Large intestine (tissue), 3 donors: Measurements from ENCODE around the gene AKAP13. TPM values are rescaled to one million over a fixed set of nuclear protein-coding genes. Genes with fewer than 3 reads are reported as not detected.

Experiments
- DNase-seq, 2 donors: peaks; one replicate each; pipeline versions ENCODE4 v3.0.0 to v3.0.0-alpha.2; 2013
- H3K27ac ChIP-seq: one replicate; pipeline ENCODE4 v1.5.1; 2013; ENCODE audit warnings: low read length
- H3K27me3 ChIP-seq: 2 replicates; pipeline ENCODE4 v1.6.1; 2013; ENCODE audit warnings: low read length; ENCODE audit not compliant: control insufficient read depth, insufficient read depth
- H3K36me3 ChIP-seq: 2 replicates; pipeline ENCODE4 v1.6.1; 2013; ENCODE audit warnings: low read length; ENCODE audit not compliant: control insufficient read depth, insufficient read depth
- H3K4me1 ChIP-seq: one replicate; pipeline ENCODE4 v1.6.1; 2013; ENCODE audit warnings: low read length; ENCODE audit not compliant: control insufficient read depth, insufficient read depth
- H3K4me3 ChIP-seq: one replicate; pipeline ENCODE4 v1.5.1; 2013; ENCODE audit warnings: low read length
- H3K9me3 ChIP-seq: one replicate; pipeline ENCODE4 v1.6.1; 2013; ENCODE audit warnings: mild to moderate bottlenecking, low read depth, low read length, moderate library complexity; ENCODE audit not compliant: control insufficient read depth
- WGBS: methylation state at CpG from one replicate; pipeline ENCODE4 v1.1.5; 2013; ENCODE audit warnings: low lambda C conversion rate; ENCODE audit not compliant: insufficient coverage; 5-methylcytosine and 5-hydroxymethylcytosine counted together
- polyA plus RNA-seq: library from polyadenylated mRNA; unstranded; fragments of 120-200 nt; gene quantifications from one replicate; pipeline ENCODE4 v1.2.1, GENCODE V29; 2013

AKAP13 gene
- polyA plus RNA-seq, 1 donor, result 68.9 TPM

DNA sequence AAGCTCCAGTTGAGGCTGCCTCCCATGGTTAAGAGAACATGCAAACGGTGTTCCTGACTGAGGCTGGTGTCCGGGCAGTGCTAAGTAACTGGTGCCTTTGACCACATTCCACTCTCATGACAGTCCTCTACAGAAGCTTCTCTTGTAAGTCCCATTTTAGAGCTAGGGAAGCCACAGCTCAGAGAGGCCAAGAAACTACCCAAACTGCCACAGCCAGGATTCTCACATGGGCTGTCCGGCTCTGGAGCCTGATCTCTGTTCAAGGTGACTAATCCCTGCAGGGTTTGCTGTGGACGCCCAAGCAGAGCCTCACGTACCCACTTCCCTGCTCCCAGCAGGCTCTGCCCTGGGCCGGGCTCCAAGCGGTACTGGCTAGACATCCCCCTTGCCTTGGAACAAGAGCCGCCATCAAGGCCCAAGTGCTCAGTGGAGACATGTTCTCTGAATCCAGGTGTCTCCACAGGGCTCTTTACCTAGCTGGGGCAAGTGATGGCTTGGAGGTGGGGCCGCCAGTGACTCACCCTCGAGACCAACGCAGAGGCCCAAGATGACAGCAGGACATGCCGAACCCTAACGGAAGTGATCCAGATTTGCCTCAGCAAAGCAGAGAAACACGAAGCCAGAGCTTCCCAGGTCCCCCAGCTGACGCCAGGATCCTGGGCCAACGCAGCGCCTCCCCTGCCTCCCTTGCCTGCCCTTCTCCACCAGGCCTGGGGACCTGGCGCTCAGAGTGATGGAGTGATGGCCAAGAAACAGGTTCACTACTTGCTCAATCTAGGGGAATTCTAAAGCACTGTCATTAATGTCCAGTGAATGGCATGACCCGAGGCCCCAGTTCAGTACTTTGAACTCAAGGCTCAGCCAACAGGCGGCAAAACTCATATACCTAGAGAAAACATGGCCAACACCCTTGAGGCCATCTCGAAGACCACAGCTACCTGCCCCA is 390.0 kb downstream of the AKAP13 start:
- no CpG with 5 or more reads among the region's 21 CpGs for WGBS
- Histone ChIP-seq H3K4me3 (no peak overlapping the region), H3K4me1 (peaks cover 3% of the 10 kb centered on the region), H3K36me3 (peaks cover 17% of the 10 kb centered on the region), H3K27me3 (no peaks in the 10 kb centered on the region), H3K27ac (no peak overlapping the region), H3K9me3 (peaks cover 16% of the 10 kb centered on the region)
- no peak for DNase-seq

DNA sequence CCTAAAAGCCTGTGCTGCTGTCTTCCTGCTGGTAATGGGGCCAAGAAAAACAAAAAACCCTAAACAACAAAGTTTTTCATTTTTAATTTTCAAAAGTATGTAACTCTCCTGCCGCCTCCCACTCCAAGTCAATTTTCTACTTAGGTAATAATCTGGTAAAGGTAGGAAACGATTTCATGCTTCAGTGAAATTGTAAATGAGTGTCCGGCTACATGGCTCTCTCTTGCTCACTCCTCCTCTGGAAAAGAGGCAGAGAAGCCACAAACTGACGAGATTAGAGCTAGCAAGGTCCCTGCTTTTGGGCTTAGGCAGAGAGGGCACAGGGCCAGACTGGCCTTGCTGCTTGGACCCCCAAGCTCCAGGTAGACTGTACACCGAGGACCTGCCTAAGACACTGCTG is 390.9 kb downstream of the AKAP13 start:
- no peak overlapping the region for H3K27ac ChIP-seq
- no peaks in the 10 kb centered on the region for H3K4me1 ChIP-seq
- peaks cover 17% of the 10 kb centered on the region for H3K36me3 ChIP-seq
- 88% methylated on average over 1 of the region's 5 CpGs for WGBS
- no peaks in the 10 kb centered on the region for H3K27me3 ChIP-seq
- DNase-seq, result no peak
- peaks cover 16% of the 10 kb centered on the region for H3K9me3 ChIP-seq
- H3K4me3 ChIP-seq, result no peak overlapping the region

DNA sequence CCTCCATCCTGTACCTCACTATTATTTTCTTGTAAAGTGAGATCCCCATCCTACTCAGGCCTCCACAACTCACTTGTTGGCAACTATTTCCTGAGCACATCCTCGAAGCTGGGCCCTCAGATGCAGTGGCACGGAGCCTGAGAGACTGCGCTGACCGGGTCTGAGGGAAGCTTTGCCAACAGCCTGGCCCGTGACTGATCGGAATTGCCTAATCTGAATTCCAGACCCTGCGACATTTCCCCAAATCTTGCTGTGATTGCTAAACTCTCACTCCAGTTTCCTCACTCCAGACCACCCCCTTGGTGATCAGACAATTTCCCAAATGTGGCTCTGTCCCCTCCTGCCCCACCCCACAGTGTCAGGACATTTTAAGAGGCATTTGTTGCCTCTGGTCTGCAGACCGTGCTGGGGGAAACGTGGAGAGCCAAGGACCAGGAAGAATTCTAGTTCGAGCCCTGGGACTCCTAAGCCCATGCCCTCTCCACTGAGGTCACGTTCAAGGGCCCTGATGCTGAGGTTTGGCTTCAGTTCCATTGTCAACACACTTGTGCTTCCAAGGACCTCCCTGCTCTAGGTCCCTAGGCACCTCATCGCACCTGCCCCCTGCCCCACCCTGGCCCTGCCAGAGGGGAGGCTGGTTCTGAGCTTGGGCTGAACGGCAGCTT is 391.5 kb downstream of the AKAP13 start:
- Histone ChIP-seq H3K36me3 (peaks cover 17% of the 10 kb centered on the region), H3K4me1 (no peaks in the 10 kb centered on the region), H3K27me3 (no peaks in the 10 kb centered on the region), H3K27ac (no peak overlapping the region), H3K9me3 (peaks cover 16% of the 10 kb centered on the region), H3K4me3 (no peak overlapping the region)
- WGBS, result no CpG with 5 or more reads among the region's 13 CpGs
- DNase-seq, result no peak

DNA sequence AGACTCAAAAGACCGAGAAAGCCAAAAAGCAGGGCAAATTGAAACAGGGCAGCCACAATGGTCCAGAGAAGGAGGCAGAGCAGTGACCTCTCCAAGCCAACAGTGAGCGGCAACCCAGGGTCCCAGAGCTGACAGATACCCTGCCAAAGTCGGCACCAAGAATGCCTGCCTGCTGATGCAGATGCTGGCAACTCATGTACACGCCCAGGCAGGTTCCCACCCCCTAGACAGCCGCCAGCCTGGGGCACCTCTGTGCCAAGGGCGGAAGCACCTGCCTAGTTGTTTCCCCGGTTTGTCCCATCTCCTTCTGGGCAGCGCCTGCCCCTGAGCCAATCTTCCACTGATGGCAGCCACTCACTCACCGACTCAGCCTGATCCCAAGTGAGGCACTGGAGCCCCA is 392.3 kb downstream of the AKAP13 start:
- Histone ChIP-seq H3K9me3 (peaks cover 16% of the 10 kb centered on the region), H3K36me3 (peaks cover 15% of the 10 kb centered on the region), H3K4me1 (no peaks in the 10 kb centered on the region), H3K27me3 (no peaks in the 10 kb centered on the region), H3K4me3 (no peak overlapping the region), H3K27ac (no peak overlapping the region)
- no CpG with 5 or more reads among the region's 9 CpGs for WGBS
- no peak for DNase-seq

DNA sequence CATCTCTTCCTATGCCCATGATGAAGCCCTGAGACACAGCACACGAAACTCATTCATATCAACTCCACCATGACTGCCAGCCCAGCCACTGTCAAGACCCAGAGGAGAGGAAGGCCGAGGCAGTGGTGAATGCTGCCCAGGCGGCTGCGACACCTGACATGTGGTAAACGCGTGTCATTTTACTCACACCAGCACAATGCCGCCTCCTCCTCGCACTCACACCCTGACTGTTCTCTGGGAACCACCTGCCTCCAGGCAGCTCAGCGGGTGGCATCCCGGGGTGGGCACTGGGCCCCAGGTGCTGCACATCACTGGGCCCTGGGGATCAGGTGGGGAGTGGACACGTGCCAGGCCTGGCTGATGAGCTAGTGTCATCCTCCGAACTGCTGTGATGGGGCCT is 392.8 kb downstream of the AKAP13 start:
- WGBS, result no CpG with 5 or more reads among the region's 12 CpGs

DNA sequence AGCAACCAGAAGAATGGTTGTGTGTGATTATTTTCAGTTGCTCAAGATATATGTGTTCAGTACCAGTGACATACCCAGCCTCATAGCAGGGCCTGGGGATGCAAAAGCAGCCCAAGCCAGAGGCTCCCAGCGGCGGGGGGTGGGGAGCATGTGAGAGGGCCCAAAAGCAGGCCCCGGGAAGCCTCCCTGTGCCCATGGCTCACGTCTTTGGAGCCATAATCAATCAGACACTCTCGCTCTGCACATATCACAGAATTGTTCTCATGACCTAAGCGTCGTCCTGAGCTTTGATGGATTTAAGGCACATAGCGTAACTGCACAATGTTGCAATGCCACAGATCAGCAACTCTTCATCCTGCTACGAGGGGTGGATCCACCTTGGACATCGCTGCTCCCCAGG is 393.6 kb downstream of the AKAP13 start:
- Histone ChIP-seq H3K36me3 (peaks cover 5% of the 10 kb centered on the region), H3K27ac (no peak overlapping the region), H3K4me1 (no peaks in the 10 kb centered on the region), H3K4me3 (no peak overlapping the region), H3K27me3 (no peaks in the 10 kb centered on the region), H3K9me3 (peaks cover 7% of the 10 kb centered on the region)
- WGBS, result no CpG with 5 or more reads among the region's 10 CpGs
- DNase-seq, result no peak

More for the DNA sequence above, 392.8 kb downstream of the AKAP13 start:
- H3K36me3 ChIP-seq, result peaks cover 10% of the 10 kb centered on the region
- no peaks in the 10 kb centered on the region for H3K4me1 ChIP-seq
- no peak overlapping the region for H3K4me3 ChIP-seq
- no peak overlapping the region for H3K27ac ChIP-seq
- DNase-seq, result no peak
- H3K9me3 ChIP-seq, result peaks cover 14% of the 10 kb centered on the region
- H3K27me3 ChIP-seq, result no peaks in the 10 kb centered on the region

DNA sequence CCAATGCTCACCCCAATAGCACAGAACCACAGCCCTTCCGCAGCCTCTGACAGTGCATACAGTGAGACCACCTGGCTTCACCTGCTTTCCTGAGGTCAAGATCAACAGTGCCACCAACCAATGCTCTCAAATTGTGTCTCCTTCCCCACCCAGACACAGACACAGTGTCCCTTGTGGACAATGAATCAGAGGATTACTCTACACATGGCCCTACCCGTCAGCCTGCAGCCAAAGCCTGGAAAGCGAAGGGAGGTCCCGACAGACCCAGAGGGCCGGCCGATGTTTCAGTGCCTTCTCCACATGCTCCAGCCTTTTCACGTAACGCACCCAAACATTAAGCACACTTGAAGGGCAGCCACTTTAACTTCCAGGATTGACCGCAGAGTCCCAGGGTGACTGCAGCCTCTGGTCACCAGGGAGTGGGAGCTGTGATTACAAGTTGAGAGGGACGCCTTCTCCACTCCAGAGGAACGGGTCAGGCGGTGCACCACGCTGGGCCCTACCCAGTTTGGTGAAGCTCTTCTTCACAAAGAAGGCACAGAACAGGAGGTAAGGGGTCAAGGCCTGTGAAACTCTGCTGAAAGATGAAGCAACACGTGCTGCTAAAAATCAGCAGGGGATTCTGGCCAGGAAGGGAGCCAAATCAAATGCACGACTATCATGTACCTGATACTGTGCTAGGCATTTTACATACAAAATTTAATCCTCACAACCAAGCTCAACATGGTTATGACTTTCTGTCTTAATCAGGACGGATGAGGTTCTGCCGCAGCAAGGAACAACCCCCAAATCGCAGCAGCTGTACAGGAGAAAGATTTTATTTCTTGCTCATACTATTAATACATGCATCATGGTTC is 397.1 kb downstream of the AKAP13 start:
- no peak overlapping the region for H3K4me3 ChIP-seq
- no peaks in the 10 kb centered on the region for H3K9me3 ChIP-seq
- no peaks in the 10 kb centered on the region for H3K36me3 ChIP-seq
- H3K27ac ChIP-seq, result no peak overlapping the region
- H3K27me3 ChIP-seq, result no peaks in the 10 kb centered on the region
- no peak for DNase-seq
- WGBS, result 100% methylated on average over 1 of the region's 18 CpGs
- no peaks in the 10 kb centered on the region for H3K4me1 ChIP-seq

DNA sequence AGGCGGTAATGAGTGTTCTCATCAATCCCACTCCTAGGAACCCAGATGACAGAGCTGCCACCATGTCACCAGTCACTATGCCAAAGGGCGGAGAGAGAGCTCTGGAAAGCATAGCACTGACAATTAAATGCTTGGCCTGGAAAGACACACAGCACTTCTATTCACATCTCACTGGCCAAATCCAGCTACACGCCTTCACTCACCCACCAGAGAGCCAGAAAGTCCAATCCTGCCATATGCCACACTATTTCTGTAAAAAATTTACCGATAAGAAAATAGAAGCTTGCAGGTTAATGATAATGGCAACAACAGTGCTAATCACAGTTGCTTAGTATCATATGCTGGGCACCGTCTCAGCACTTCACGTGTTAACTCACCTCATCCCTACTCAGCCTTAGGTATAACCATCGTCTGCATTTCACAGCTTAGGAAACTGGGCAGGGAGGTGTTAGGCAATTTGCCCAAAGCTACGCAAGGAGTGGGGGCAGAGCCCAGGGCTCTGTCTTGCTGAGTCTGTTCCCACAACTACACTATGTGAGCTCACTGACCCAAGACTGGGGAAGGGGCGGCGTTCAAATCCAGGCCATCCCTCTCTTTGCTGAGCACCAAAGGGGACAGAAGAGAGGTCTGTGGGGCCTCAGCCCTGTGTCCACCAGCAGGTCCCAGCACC is 397.8 kb downstream of the AKAP13 start:
- Histone ChIP-seq H3K27ac (no peak overlapping the region), H3K4me3 (no peak overlapping the region)
- no CpG with 5 or more reads among the region's 10 CpGs for WGBS

DNA sequence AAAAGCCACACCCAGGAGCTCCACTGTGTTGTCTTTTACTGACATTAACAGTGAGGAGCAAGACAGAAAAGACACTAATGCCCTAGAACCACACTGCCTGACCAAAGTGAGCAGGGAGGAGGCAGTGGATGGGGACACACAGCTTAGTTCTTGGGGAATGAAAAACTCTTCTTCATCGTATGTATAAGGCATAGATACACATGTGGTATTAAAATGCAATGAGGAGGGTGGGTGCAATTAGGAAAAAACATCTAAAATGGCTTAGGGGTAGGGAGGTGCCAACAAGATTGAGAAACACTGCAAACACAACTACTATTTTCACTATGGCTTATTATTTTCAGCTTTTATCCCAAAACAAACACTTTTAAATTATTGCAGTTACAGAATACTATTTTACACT is 398.8 kb downstream of the AKAP13 start:
- H3K27ac ChIP-seq, result no peak overlapping the region
- DNase-seq, result no peak
- H3K9me3 ChIP-seq, result no peaks in the 10 kb centered on the region
- no CpG with 5 or more reads among the region's 1 CpG for WGBS
- no peak overlapping the region for H3K4me3 ChIP-seq
- H3K4me1 ChIP-seq, result no peaks in the 10 kb centered on the region
- H3K27me3 ChIP-seq, result no peaks in the 10 kb centered on the region
- no peaks in the 10 kb centered on the region for H3K36me3 ChIP-seq

More for the DNA sequence above, 397.8 kb downstream of the AKAP13 start:
- DNase-seq, result no peak
- H3K36me3 ChIP-seq, result no peaks in the 10 kb centered on the region
- no peaks in the 10 kb centered on the region for H3K27me3 ChIP-seq
- H3K9me3 ChIP-seq, result no peaks in the 10 kb centered on the region
- no peaks in the 10 kb centered on the region for H3K4me1 ChIP-seq
